Right forelimb (tissue), 1 donor: ENCODE results near the gene TMEM72.
"Not testable (repeated sequence)": the region's sequence is repeated elsewhere in the genome, so short reads cannot be mapped to it uniquely, and the experiment has no call there.

Experiments used
- DNase-seq: peaks from one replicate; pipeline ENCODE4 v3.0.0-alpha.2; 2018

Gene TMEM72

GRCh38 chr10:44911081-44911540, at the start of gene TMEM72:
TSS of gene TMEM72 (plus strand) at chr10:44911337. CDS start at chr10:44911513, 176 bp downstream.
- no peak for DNase-seq

- no peak for DNase-seq
Observed at GRCh38 chr10:44862006-44862751, 49.0 kb upstream of the TMEM72 start.

- DNase-seq, result no peak
Observed at GRCh38 chr10:44862924-44863323, 48.2 kb upstream of the TMEM72 start.

GRCh38 chr10:44863344-44864047, 47.6 kb upstream of the TMEM72 start:
- DNase-seq, result no peak

- DNase-seq, result peak; percentile 65
Observed at GRCh38 chr10:44864051-44864450, 47.1 kb upstream of the TMEM72 start.

- DNase-seq, result peak; percentile 97
Observed at GRCh38 chr10:44864637-44865288, 46.4 kb upstream of the TMEM72 start.

- peak; percentile 46 for DNase-seq
Observed at GRCh38 chr10:44865289-44865671, 45.9 kb upstream of the TMEM72 start.

GRCh38 chr10:44866367-44866766, 44.8 kb upstream of the TMEM72 start:
- not testable (repeated sequence) for DNase-seq

GRCh38 chr10:44870031-44870430, 41.1 kb upstream of the TMEM72 start:
- DNase-seq, result peak; percentile 0

GRCh38 chr10:44873160-44873559, 38.0 kb upstream of the TMEM72 start:
- DNase-seq, result peak; percentile 45

- peak; percentile 46 for DNase-seq
Observed at GRCh38 chr10:44874166-44874565, 37.0 kb upstream of the TMEM72 start.

GRCh38 chr10:44878706-44879530, 32.2 kb upstream of the TMEM72 start:
- DNase-seq, result peak; percentile 92

- no peak for DNase-seq
Observed at GRCh38 chr10:44879531-44879899, 31.6 kb upstream of the TMEM72 start.

GRCh38 chr10:44880090-44880715, 30.9 kb upstream of the TMEM72 start:
- peak; percentile 34 for DNase-seq

- no peak for DNase-seq
Observed at GRCh38 chr10:44881649-44882048, 29.5 kb upstream of the TMEM72 start.

- peak; percentile 39 for DNase-seq
Observed at GRCh38 chr10:44882166-44882720, 28.9 kb upstream of the TMEM72 start.

GRCh38 chr10:44883593-44884331, 27.4 kb upstream of the TMEM72 start:
- peak; percentile 42 for DNase-seq

GRCh38 chr10:44885710-44886109, 25.4 kb upstream of the TMEM72 start:
- no peak for DNase-seq

GRCh38 chr10:44886966-44887365, 24.2 kb upstream of the TMEM72 start:
- DNase-seq, result no peak

GRCh38 chr10:44888886-44889285, 22.3 kb upstream of the TMEM72 start:
- no peak for DNase-seq

- peak; percentile 4 for DNase-seq
Observed at GRCh38 chr10:44889834-44890233, 21.3 kb upstream of the TMEM72 start.
